Measurements from ENCODE around the gene SDK1.

DNA sequence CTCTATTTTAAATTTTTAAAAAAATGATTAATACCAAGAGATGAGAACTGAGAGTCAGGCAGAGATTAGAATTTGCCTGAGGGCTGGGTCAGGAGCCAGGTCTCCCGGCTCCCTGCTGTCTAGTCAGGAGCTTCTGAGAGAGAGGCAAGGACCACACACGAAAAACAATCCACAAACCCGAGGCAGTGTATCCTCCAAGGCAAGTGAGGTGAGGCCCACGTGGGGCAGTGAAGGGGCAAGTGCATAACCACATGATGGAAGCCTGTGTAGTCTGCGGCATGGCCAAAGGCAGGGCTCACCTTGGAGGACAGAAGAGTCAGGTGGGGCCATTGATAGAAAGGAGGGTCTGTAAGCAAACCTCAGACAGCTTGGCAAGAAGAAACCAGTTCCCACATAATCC, 839.9 kb downstream of the SDK1 start:
- TF ChIP-seq EGR2 (tag by site-specific recombination; IDR thresholded peaks at IDR 0.05; ENCODE audit: low read depth) (no peak), CTCF (tag by site-specific recombination; IDR thresholded peaks at IDR 0.05) (no peak), ZFP3 (tag by site-specific recombination; IDR thresholded peaks at IDR 0.05; ENCODE audit: low read depth) (no peak), OVOL3 (tag by site-specific recombination; IDR thresholded peaks at IDR 0.05) (no peak), KLF9 (tag by site-specific recombination; IDR thresholded peaks at IDR 0.05; ENCODE audit: low read depth) (no peak), ZNF501 (tag by site-specific recombination; IDR thresholded peaks at IDR 0.05) (no peak), ELK4 (IDR thresholded peaks at IDR 0.05; ENCODE audit: borderline replicate concordance, low read depth, low read length) (no peak), ZBTB21 (tag by site-specific recombination; IDR thresholded peaks at IDR 0.05) (no peak), YY1 (tag by site-specific recombination; IDR thresholded peaks at IDR 0.05) (no peak)
- TF ChIP-seq, protein P1, sequence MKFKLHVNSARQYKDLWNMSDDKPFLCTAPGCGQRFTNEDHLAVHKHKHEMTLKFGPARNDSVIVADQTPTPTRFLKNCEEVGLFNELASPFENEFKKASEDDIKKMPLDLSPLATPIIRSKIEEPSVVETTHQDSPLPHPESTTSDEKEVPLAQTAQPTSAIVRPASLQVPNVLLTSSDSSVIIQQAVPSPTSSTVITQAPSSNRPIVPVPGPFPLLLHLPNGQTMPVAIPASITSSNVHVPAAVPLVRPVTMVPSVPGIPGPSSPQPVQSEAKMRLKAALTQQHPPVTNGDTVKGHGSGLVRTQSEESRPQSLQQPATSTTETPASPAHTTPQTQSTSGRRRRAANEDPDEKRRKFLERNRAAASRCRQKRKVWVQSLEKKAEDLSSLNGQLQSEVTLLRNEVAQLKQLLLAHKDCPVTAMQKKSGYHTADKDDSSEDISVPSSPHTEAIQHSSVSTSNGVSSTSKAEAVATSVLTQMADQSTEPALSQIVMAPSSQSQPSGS (tag by site-specific recombination; IDR thresholded peaks at IDR 0.05; ENCODE audit: low read depth), result no peak

Measured in HEK293 (cell line).